HG02571 (cell line): Measurements from ENCODE around the gene TAF1.
A peak's percentile ranks its signal among the peaks of the same experiment; 100 is the strongest.
"Not testable (repeated sequence)": the region's sequence is repeated elsewhere in the genome, so short reads cannot be mapped to it uniquely, and the experiment has no call there.

Experiments
- ATAC-seq: cut with Tn5 transposase; IDR thresholded peaks from one replicate; pipeline ENCODE4 v1.9.1; 2021; ENCODE audit warnings: mild to moderate bottlenecking, moderate library complexity; ENCODE audit not compliant: unreplicated experiment

TAF1 gene

DNA sequence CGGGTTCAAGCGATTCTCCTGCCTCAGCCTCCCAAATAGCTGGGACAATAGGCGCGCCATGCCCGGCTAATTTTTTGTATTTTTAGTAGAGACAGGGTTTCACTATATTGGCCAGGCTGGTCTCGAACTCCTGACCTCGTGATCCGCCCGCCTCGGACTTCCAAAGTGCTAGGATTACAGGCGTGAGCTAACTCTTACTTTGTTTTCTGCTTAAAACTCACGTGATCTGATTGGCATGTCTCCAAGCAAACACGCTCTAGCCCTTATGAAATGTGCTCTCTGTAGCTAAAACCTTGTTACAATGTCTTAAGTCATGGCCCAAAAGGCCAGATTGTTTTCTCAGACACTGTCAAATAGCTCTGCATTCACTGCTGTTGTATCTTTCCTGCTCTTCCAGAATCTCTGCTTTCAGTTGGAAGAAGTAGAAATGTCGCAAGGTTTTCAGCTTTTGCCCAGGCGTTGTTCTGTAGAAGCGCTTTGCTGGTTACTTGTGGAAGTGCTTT lies 127.0 kb downstream of the TAF1 start:
- ATAC-seq = no peak

DNA sequence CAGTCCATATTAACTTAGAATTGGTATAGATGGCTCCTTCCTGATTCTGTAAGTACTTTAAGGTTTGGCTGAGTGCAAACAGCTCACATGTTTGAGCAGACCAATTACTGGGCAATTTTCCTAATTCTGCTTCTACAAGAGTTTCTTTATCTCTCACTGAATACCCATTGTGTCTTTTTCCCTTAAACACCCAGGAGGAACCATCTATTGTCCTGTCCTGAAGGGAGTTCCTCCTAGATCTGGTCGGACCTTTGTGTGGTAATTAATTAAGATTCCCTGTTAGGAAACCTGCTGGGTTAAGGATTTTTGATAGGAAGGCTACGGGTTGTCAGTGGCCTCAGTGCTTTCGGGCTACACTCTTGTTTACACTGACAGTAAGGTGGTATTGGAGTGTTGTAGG lies 129.8 kb downstream of the TAF1 start:
- ATAC-seq = not testable (repeated sequence)

DNA sequence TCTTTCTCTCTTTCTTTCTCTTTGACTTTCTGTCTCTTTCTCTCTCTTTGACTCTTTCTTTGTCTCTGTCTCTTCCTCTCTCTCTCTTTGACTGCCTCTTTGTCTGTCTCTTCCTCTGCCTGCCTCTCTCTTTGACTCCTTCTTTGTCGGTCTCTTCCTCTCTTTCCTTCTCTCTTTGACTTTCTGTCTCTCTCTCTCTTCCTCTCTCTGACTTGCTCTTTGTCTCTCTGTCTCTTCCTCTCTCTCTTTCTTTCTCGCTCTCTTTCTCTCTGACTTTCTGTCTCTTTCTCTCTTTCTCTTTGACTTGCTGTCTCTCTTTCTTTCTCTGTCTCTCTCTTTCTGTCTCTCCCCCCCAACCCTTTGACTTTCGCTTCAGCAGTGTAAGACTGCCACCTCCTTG lies 130.3 kb downstream of the TAF1 start:
- ATAC-seq = no peak

DNA sequence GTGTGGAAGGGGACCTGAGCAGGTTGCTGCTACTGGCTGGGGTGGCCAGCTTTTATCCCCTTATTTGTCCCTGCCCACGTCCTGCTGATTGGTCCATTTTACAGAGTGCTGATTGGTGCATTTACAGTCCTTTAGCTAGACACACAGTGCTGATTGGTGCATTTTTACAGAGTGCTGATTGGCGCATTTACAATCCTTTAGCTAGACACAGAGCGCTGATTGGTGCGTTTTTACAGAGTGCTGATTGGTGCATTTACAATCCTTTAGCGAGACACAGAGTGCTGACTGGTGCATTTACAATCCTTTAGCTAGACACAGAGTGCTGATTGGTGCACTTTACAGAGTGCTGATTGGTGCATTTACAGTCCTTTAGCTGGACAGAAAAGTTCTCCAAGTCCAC lies 135.9 kb downstream of the TAF1 start:
- not testable (repeated sequence) for ATAC-seq

DNA sequence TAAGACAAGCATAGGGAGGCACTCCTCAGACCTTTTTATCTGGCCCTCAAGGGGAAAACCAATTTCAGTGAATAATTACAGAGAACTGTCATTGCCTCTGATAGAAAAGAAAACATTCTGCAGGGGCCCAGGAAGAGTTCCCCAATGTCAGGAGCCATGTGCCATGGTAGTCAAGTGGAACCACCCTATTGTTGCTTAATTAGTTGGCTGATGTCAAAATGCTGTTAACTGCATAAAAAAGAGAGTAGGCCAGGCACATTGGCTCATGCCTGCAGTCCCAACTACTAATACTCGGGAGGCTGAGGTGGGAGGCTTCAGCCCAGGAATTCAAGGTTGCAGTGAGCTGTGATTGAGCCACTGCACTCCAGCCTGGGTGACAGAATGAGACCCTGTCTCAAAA lies 138.2 kb downstream of the TAF1 start:
- ATAC-seq = no peak

DNA sequence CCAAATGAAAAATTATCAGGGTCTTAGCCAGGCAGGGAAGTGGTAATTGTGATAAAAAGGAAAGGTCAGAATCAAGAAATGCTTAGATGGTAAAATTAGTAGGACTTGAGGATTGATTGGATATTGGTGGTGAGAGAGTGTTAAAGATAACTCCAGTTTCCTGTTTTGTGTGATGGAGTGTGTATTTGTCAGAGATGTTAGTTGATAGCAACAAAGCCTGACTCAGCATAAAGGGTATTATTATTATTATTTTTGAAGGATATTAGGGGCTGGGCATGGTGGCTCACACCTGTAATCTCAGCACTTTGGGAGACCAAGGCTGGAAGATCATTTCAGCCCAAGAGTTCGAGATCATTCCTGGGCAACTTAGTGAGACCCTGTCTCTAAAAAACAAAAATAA lies 143.1 kb downstream of the TAF1 start:
- no peak for ATAC-seq

DNA sequence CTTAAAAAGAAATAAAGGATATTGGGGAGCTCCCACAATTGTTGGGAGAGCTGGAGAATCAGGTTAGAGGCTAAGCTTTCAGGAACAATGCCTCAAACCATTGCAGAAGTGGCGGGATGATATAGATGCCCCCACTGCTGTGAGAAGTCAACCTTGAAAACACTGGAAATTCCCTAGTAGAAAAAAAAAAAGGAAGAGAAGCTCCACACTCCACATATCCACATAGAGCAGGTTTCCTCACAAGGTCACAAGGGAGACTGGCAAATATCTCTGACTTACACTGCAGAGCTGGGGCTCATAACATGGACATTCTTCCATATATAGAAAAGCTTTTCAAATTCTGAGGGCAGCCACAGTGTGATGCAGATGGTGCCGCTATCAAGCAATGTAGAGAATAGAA lies 144.0 kb downstream of the TAF1 start:
- ATAC-seq = no peak

DNA sequence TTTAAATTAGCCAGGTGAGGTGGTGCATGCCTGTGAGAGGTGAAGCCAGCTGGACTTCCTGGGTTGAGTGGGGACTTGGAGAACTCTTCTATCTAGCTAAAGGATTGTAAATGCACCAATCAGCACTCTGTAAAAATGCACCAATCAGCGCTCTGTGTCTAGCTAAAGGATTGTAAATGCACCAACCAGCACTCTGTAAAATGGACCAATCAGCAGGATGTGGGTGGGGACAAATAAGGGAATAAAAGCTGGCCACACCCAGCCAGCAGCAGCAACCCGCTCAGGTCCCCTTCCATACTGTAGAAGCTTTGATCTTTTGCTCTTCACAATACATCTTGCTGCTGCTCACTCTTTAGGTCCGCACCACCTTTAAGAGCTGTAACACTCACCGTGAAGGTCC lies 147.6 kb downstream of the TAF1 start:
- ATAC-seq = not testable (repeated sequence)

DNA sequence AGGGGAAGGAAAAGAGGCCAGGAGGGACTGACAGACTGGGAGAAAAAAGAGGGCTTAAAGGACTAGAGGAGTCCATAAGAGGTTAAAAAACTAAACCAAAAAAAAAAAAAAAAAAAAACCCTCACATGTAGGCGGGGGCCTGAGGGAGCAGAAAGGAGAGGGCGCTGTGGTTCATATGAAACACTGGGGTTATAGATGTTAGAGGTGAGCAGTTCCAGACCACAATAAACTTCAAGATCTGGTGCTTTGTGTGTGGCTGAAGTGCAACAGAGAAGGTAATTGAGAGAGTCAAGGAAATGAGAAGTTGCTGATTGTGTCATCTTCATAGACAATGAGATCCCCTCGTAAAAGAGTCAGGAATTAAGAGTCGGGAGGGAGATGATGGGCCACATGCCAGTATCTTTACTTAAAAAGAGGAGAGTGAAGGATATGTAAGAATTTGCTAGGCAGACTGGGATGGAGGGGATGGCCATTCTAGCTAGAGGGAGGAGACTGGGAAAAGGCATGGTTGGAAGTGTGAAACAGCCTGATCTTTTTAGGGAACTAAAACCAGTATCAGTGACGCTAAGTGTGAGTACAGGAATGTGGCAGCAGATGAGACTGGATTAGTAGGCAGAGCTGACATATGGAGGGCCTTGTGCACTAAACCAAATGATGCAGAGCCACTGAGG lies 148.3 kb downstream of the TAF1 start:
- ATAC-seq = peak; percentile 71

DNA sequence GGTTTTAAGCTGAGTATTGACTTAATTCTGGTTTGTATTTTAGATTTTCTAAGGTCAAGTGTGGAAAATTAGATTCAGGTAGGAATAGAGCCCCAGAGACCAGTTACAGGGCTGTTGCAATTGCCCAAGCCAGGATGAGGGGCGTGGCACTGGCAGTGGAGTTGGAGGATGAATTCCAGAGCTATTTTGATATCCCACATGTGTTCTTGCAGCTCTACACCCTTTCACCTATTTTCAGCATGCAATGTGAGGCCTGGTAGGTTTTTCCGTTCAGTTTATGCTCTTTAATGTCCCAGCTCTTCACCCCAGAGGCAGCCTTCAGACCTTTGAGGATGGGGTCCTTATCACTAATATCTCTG lies 148.9 kb downstream of the TAF1 start:
- ATAC-seq = no peak
